H1 (cell line): ENCODE data around the gene COL20A1. TPM values are rescaled to one million over a fixed set of nuclear protein-coding genes. Genes with fewer than 3 reads are reported as not detected.

Experiments used
- CTCF ChIA-PET: fragments of 300-600 bp; sonication (Branson Sonifier 250); formaldehyde crosslinking; loops from one replicate; lab custom pipeline; 2021; ENCODE audit not compliant: partially characterized antibody; lab: Charles Lee
- POLR2A ChIA-PET: fragments of 300-600 bp; sonication (Branson Sonifier 250); formaldehyde crosslinking; loops from one replicate; lab custom pipeline; 2021; ENCODE audit warnings: inconsistent platforms; ENCODE audit not compliant: partially characterized antibody; lab: Charles Lee
- DNase-seq, 2 experiments: peaks; one replicate each; pipeline versions ENCODE4 v3.0.0 to v3.0.0-alpha.2; 2010 to 2022; ENCODE audit warnings: low spot score in 2 of 2, low read depth in 1 of 2, mixed read lengths in 1 of 2
- FAIRE-seq: peaks from 2 replicates; lab custom pipeline; 2011; peaks lifted over from hg19 to GRCh38; lab: Jason Lieb, UNC
- H2AFZ ChIP-seq: 2 replicates; pipeline ENCODE4 v1.8.1; 2012; ENCODE audit warnings: low read length, inconsistent platforms
- H2AK5ac ChIP-seq: 2 replicates; pipeline ENCODE4 v1.6.1; 2013; ENCODE audit warnings: low read depth, low read length
- H2BK120ac ChIP-seq: replicated peaks from 2 replicates; pipeline ENCODE3; 2013; ENCODE audit warnings: low read depth, low read length, inconsistent platforms
- H2BK12ac ChIP-seq: 2 replicates; pipeline ENCODE4 v1.6.1; 2013; ENCODE audit warnings: low read depth, low read length
- H2BK15ac ChIP-seq: 2 replicates; pipeline ENCODE4 v1.6.1; 2013; ENCODE audit warnings: low read length
- H2BK20ac ChIP-seq: 2 replicates; pipeline ENCODE4 v1.6.1; 2013; ENCODE audit warnings: low read length
- H2BK5ac ChIP-seq: 2 replicates; pipeline ENCODE4 v1.6.1; 2013; ENCODE audit warnings: low read depth, low read length
- H3K14ac ChIP-seq: 2 replicates; pipeline ENCODE4 v1.6.1; 2013; ENCODE audit warnings: inconsistent platforms; ENCODE audit not compliant: insufficient read length
- H3K18ac ChIP-seq: 2 replicates; pipeline ENCODE4 v1.6.1; 2013; ENCODE audit warnings: low read length; ENCODE audit errors: extremely low read depth
- H3K23ac ChIP-seq: 2 replicates; pipeline ENCODE4 v1.6.1; 2013; ENCODE audit warnings: inconsistent platforms; ENCODE audit not compliant: insufficient read length
- H3K23me2 ChIP-seq: 2 replicates; pipeline ENCODE4 v1.6.1; 2013; ENCODE audit warnings: low read depth, low read length
- H3K27ac ChIP-seq: 2 replicates; pipeline ENCODE4 v1.6.1; 2011; ENCODE audit warnings: low read depth, low read length, inconsistent platforms
- H3K27me3 ChIP-seq, 4 experiments: replicated peaks in 1 of 4; 1 replicate in 1 of 4; 2 replicates in 3 of 4; pipeline versions ENCODE4 v1.6.1 to v1.8.1; 2011 to 2013; ENCODE audit warnings: low read length in 3 of 4, mild to moderate bottlenecking in 3 of 4, inconsistent platforms in 2 of 4, mixed read lengths in 2 of 4, moderate library complexity in 1 of 4; ENCODE audit not compliant: control insufficient read depth in 3 of 4, insufficient read depth in 3 of 4; ENCODE audit errors: extremely low read depth in 1 of 4
- H3K36me3 ChIP-seq, 4 experiments: 2 replicates each; pipeline versions ENCODE4 v1.6.1 to v1.8.1; 2011 to 2013; ENCODE audit warnings: mild to moderate bottlenecking in 4 of 4, low read length in 3 of 4, moderate library complexity in 2 of 4, control low read depth in 1 of 4, inconsistent platforms in 1 of 4; ENCODE audit not compliant: insufficient read depth in 4 of 4, control insufficient read depth in 2 of 4
- H3K4ac ChIP-seq: replicated peaks from 2 replicates; pipeline ENCODE3; 2013; ENCODE audit warnings: low read length, low read depth, mixed read lengths, inconsistent platforms; ENCODE audit not compliant: insufficient read length
- H3K4me1 ChIP-seq, 4 experiments: replicated peaks in 1 of 4; 1 replicate in 1 of 4; 2 replicates in 3 of 4; pipeline versions ENCODE4 v1.6.1 to v1.8.1; 2011 to 2013; ENCODE audit warnings: low read length in 3 of 4, inconsistent platforms in 2 of 4, mixed read lengths in 1 of 4; ENCODE audit not compliant: insufficient read depth in 4 of 4, control insufficient read depth in 3 of 4
- H3K4me2 ChIP-seq, 2 experiments: 2 replicates each; pipeline versions ENCODE4 v1.6.1 to v1.8.1; 2011 to 2013; ENCODE audit warnings: low read depth in 2 of 2, low read length in 2 of 2, control low read depth in 1 of 2, inconsistent platforms in 1 of 2, mild to moderate bottlenecking in 1 of 2; ENCODE audit not compliant: insufficient read depth in 1 of 2
- H3K4me3 ChIP-seq, 4 experiments: fragments of 200-600, 300-600 bp in 1 of 4; sonication (generic), shearing (Covaris generic), sonication (Bioruptor Twin) in 1 of 4; 2 replicates each; pipeline versions ENCODE4 v1.5.1 to v1.8.1; 2011 to 2016; ENCODE audit warnings: low read length in 4 of 4, low read depth in 3 of 4, control low read depth in 2 of 4, inconsistent platforms in 2 of 4, mild to moderate bottlenecking in 2 of 4, mixed read lengths in 1 of 4, moderate library complexity in 1 of 4; ENCODE audit not compliant: insufficient read depth in 2 of 4; ENCODE audit errors: extremely low read depth in 1 of 4
- H3K56ac ChIP-seq: replicated peaks from 2 replicates; pipeline ENCODE3; 2013; ENCODE audit warnings: low read depth, mild to moderate bottlenecking, mixed read lengths, low read length, inconsistent platforms; ENCODE audit not compliant: insufficient read length
- H3K79me1 ChIP-seq: 2 replicates; pipeline ENCODE4 v1.6.1; 2013; ENCODE audit warnings: low read depth, low read length, control low read depth
- H3K79me2 ChIP-seq, 2 experiments: 2 replicates each; pipeline versions ENCODE4 v1.6.1 to v1.8.1; 2012 to 2013; ENCODE audit warnings: low read length in 2 of 2, mild to moderate bottlenecking in 2 of 2, inconsistent platforms in 1 of 2; ENCODE audit not compliant: insufficient read depth in 2 of 2, control insufficient read depth in 1 of 2
- H3K9ac ChIP-seq, 4 experiments: replicated peaks in 1 of 4; 1 replicate in 1 of 4; 2 replicates in 3 of 4; pipeline versions ENCODE4 v1.6.1 to v1.8.1; 2011 to 2013; ENCODE audit warnings: low read depth in 3 of 4, low read length in 3 of 4, control low read depth in 2 of 4, mild to moderate bottlenecking in 2 of 4, moderate library complexity in 2 of 4, inconsistent platforms in 1 of 4; ENCODE audit errors: extremely low read depth in 1 of 4
- H3K9me3 ChIP-seq, 2 experiments: 2 replicates each; pipeline versions ENCODE4 v1.6.1 to v1.8.1; 2012 to 2013; ENCODE audit warnings: mild to moderate bottlenecking in 2 of 2, moderate library complexity in 2 of 2, control low read depth in 1 of 2, inconsistent platforms in 1 of 2, low read depth in 1 of 2, low read length in 1 of 2, mixed read lengths in 1 of 2; ENCODE audit not compliant: insufficient read depth in 2 of 2
- H4K20me1 ChIP-seq, 2 experiments: replicated peaks in 1 of 2; 2 replicates each; pipeline versions ENCODE3 to v1.8.1; 2011 to 2013; ENCODE audit warnings: inconsistent platforms in 2 of 2, low read length in 2 of 2, mild to moderate bottlenecking in 1 of 2; ENCODE audit not compliant: insufficient read depth in 2 of 2, control insufficient read depth in 1 of 2
- H4K5ac ChIP-seq: 2 replicates; pipeline ENCODE4 v1.6.1; 2013; ENCODE audit warnings: low read length, low read depth, mixed read lengths, inconsistent platforms; ENCODE audit not compliant: insufficient read length
- H4K8ac ChIP-seq: 2 replicates; pipeline ENCODE4 v1.8.0; 2013; ENCODE audit warnings: mild to moderate bottlenecking, moderate library complexity, low read length, inconsistent platforms; ENCODE audit not compliant: insufficient read depth; ENCODE audit errors: extremely low read depth
- H4K91ac ChIP-seq: replicated peaks from 2 replicates; pipeline ENCODE3; 2013; ENCODE audit warnings: low read length, mixed read lengths, inconsistent platforms; ENCODE audit not compliant: insufficient read length
- BCL11A ChIP-seq, 2 experiments: IDR thresholded peaks; one replicate each; pipeline ENCODE4 v1.6.1; 2011; ENCODE audit warnings: low read depth in 2 of 2, low read length in 2 of 2, mild to moderate bottlenecking in 2 of 2
- CBX5 ChIP-seq: fragments of 300-800, 300-1000 bp; sonication (generic); IDR thresholded peaks from 2 replicates; pipeline ENCODE4 v1.7.1; 2016; ENCODE audit warnings: antibody characterized with exemption, low read length, low read depth
- EP300 ChIP-seq, 2 experiments: IDR thresholded peaks; 1 replicate in 1 of 2; 2 replicates in 1 of 2; pipeline ENCODE4 v1.6.1; 2011 to 2012; ENCODE audit warnings: low read depth in 2 of 2, low read length in 2 of 2, mild to moderate bottlenecking in 2 of 2, borderline replicate concordance in 1 of 2, inconsistent platforms in 1 of 2, moderate library complexity in 1 of 2
- GTF2F1 ChIP-seq: IDR thresholded peaks from 2 replicates; pipeline ENCODE4 v1.6.1; 2012; ENCODE audit warnings: low read depth, low read length, improper control_type of control experiment, borderline replicate concordance
- KDM1A ChIP-seq: fragments of 200-600, 300-600 bp; sonication (generic); IDR thresholded peaks from 2 replicates; pipeline ENCODE4 v1.7.1; 2016; ENCODE audit warnings: mild to moderate bottlenecking, low read length, borderline replicate concordance
- MAX ChIP-seq: IDR thresholded peaks from 2 replicates; pipeline ENCODE4 v1.6.1; 2012; ENCODE audit warnings: inconsistent platforms
- RAD21 ChIP-seq, 2 experiments: IDR thresholded peaks in 1 of 2; conservative IDR thresholded peaks in 1 of 2; 2 replicates each; pipeline ENCODE4 v1.6.1; 2011; ENCODE audit warnings: low read depth in 2 of 2, low read length in 2 of 2, improper control_type of control experiment in 1 of 2, inconsistent platforms in 1 of 2, mild to moderate bottlenecking in 1 of 2, moderate library complexity in 1 of 2
- SIN3A ChIP-seq, 2 experiments: IDR thresholded peaks in 1 of 2; conservative IDR thresholded peaks in 1 of 2; 2 replicates each; pipeline ENCODE4 v1.6.1; 2011 to 2012; ENCODE audit warnings: low read length in 2 of 2, improper control_type of control experiment in 1 of 2, low read depth in 1 of 2, mild to moderate bottlenecking in 1 of 2
- TAF1 ChIP-seq: IDR thresholded peaks from 2 replicates; pipeline ENCODE4 v1.6.1; 2011; ENCODE audit warnings: mild to moderate bottlenecking, low read depth, low read length
- WGBS, 2 experiments: shearing (Covaris generic) in 1 of 2; methylation state at CpG; one replicate each; pipeline versions ENCODE4 v1.1.6 to v1.1.7; 2013 to 2015; ENCODE audit warnings: low lambda C conversion rate in 2 of 2, mixed read lengths in 2 of 2, inconsistent platforms in 1 of 2, low coverage in 1 of 2, missing lambda C conversion rate in 1 of 2; ENCODE audit not compliant: insufficient replicate concordance in 2 of 2, insufficient coverage in 1 of 2, insufficient read length in 1 of 2; ENCODE audit errors: extremely low coverage in 1 of 2, missing lambda C conversion rate in 1 of 2; 5-methylcytosine and 5-hydroxymethylcytosine counted together
- polyA plus RNA-seq, 7 experiments: library from polyadenylated mRNA; depleted of rRNA in 3 of 7; stranded (reverse) in 5 of 7; unstranded in 2 of 7; fragments of >200 nt in 5 of 7; fragments of 200-250 nt in 2 of 7; gene quantifications; 1 replicate in 5 of 7; 2 replicates in 1 of 7; 4 replicates in 1 of 7; pipeline versions ENCODE4 v1.2.1 to v1.2.3, GENCODE V29; 2011 to 2013; ENCODE audit warnings: missing spikeins in 2 of 7, mixed read lengths in 2 of 7
- total RNA-seq: library from RNA; stranded (reverse); fragmentation: NEBNext Ultra II Directional; extraction: Animal tissue kit (Norgen Biotek cat#: 25700); gene quantifications from 2 replicates; pipeline ENCODE4 v1.2.1, GENCODE V29; 2021

COL20A1 gene
- total and polyA plus RNA-seq, 2 of the 8 experiments (the other 6 are each of a cell fraction or from before 2014, with no cell fraction given), result 0.19 to 0.21 TPM

- peaks cover 0 to 2% (median 0%) of the 10 kb centered on the region in 4 experiments; a peak in 2 of 7 replicates for H3K27me3 ChIP-seq
- peaks cover 0 to 2% (median 0%) of the 10 kb centered on the region in 4 experiments; a peak in 2 of 7 replicates for H3K4me1 ChIP-seq
- CTCF ChIA-PET, result interaction anchor here (1.2 to 11.0 kb wide), 2 partner anchors 18 to 39 kb away, joined by 3 to 63 read pairs; no protein-coding TSS in a partner anchor
- no peak overlapping the region for H3K27ac ChIP-seq
- no peak overlapping the region for H2AFZ ChIP-seq
- no peak overlapping the region for H4K91ac ChIP-seq
- H2BK120ac ChIP-seq, result no peak overlapping the region
- no peak overlapping the region for H3K4me2 ChIP-seq
- H3K9me3 ChIP-seq, result no peaks in the 10 kb centered on the region
- 90% methylated on average over 10 of the region's 10 CpGs; no CpG with 5 or more reads in 1 of the 2 experiments for WGBS, 2 experiments
- no peaks in the 10 kb centered on the region for H3K79me1 ChIP-seq
- H3K23ac ChIP-seq, result no peak overlapping the region
- H3K4ac ChIP-seq, result no peak overlapping the region
- H4K20me1 ChIP-seq, result no peaks in the 10 kb centered on the region
- 0 out of 2 replicates have a peak overlapping the region, but pooled peaks have one; percentile 46 for H2BK15ac ChIP-seq
- H3K79me2 ChIP-seq, result no peaks in the 10 kb centered on the region
- no peak overlapping the region for H4K8ac ChIP-seq
- POLR2A ChIA-PET, result interaction anchor here (0.7 to 1.0 kb wide), 2 partner anchors 9 to 217 kb away, joined by 3 to 4 read pairs; no protein-coding TSS in a partner anchor
- no peak overlapping the region for H2BK5ac ChIP-seq
- H2BK20ac ChIP-seq, result no peak overlapping the region
- DNase-seq (no peak), FAIRE-seq (no peak)
- H3K4me3 ChIP-seq, result no peak overlapping the region
- no peak overlapping the region for H2AK5ac ChIP-seq
- H3K14ac ChIP-seq, result no peak overlapping the region
- no peaks in the 10 kb centered on the region for H3K36me3 ChIP-seq
- H4K5ac ChIP-seq, result no peak overlapping the region
- no peaks in the 10 kb centered on the region for H3K23me2 ChIP-seq
- H3K18ac ChIP-seq, result no peak overlapping the region
- H2BK12ac ChIP-seq, result peak overlapping the region; percentile 68; the same call in 1 of the 2 replicates
- H3K9ac ChIP-seq, result no peak overlapping the region
- H3K56ac ChIP-seq, result no peak overlapping the region
- TF ChIP-seq BCL11A (IDR thresholded peaks at IDR 0.05; ENCODE audit: low read depth in 2 of 2, low read length in 2 of 2) (no peak), EP300 (IDR thresholded peaks at IDR 0.05; ENCODE audit: borderline replicate concordance in 1 of 2, low read depth in 2 of 2, low read length in 2 of 2) (no peak), RAD21 (IDR thresholded peaks at IDR 0.05 in 1 of 2, conservative IDR thresholded peaks at IDR 0.05 in 1 of 2; ENCODE audit: low read depth in 2 of 2, low read length in 2 of 2) (no peak), KDM1A (no peak), MAX (no peak), SIN3A (conservative IDR thresholded peaks at IDR 0.05 in 1 of 2, IDR thresholded peaks at IDR 0.05 in 1 of 2; ENCODE audit: low read depth in 1 of 2, low read length in 2 of 2) (no peak), CBX5 (no peak), GTF2F1 (no peak), TAF1 (no peak)
These were observed 29.0 kb upstream of the COL20A1 start for GRCh38 chr20:63264000-63264399.
